HG03354 (cell line): ENCODE data around the gene FYN.

ENCODE experiments used
- ATAC-seq: cut with Tn5 transposase; IDR thresholded peaks from one replicate; pipeline ENCODE4 v1.9.1; 2021; ENCODE audit warnings: mild to moderate bottlenecking; ENCODE audit not compliant: unreplicated experiment, poor library complexity, severe bottlenecking

Gene FYN

GRCh38 chr6:111679126-111679858 lies 194.0 kb downstream of the FYN start:
- ATAC-seq: no peak

GRCh38 chr6:111677249-111677990 lies 195.8 kb downstream of the FYN start:
- ATAC-seq: no peak

- no peak for ATAC-seq
Observed at GRCh38 chr6:111676383-111676782, 196.9 kb downstream of the FYN start.

GRCh38 chr6:111674883-111675282 lies 198.4 kb downstream of the FYN start:
- ATAC-seq: no peak

GRCh38 chr6:111674413-111674812 lies 198.8 kb downstream of the FYN start:
- ATAC-seq: no peak

GRCh38 chr6:111673937-111674336 lies 199.3 kb downstream of the FYN start:
- ATAC-seq: no peak

GRCh38 chr6:111673532-111673931 lies 199.7 kb downstream of the FYN start:
- no peak for ATAC-seq

GRCh38 chr6:111672761-111673450 lies 200.3 kb downstream of the FYN start:
- no peak for ATAC-seq

GRCh38 chr6:111669326-111669725 lies 203.9 kb downstream of the FYN start:
- no peak for ATAC-seq

GRCh38 chr6:111668410-111668809 lies 204.8 kb downstream of the FYN start:
- no peak for ATAC-seq

- no peak for ATAC-seq
Observed at GRCh38 chr6:111667931-111668330, 205.3 kb downstream of the FYN start.

GRCh38 chr6:111666847-111667246 lies 206.4 kb downstream of the FYN start:
- ATAC-seq: no peak

GRCh38 chr6:111664565-111665030 lies 208.7 kb downstream of the FYN start:
- no peak for ATAC-seq

GRCh38 chr6:111663692-111664564 lies 209.3 kb downstream of the FYN start:
- no peak for ATAC-seq

GRCh38 chr6:111662794-111663593 lies 210.3 kb downstream of the FYN start:
- no peak for ATAC-seq

GRCh38 chr6:111662072-111662793 lies 211.0 kb downstream of the FYN start:
- no peak for ATAC-seq

GRCh38 chr6:111661541-111662061 lies 211.7 kb downstream of the FYN start:
- no peak for ATAC-seq

- ATAC-seq: no peak
Observed at GRCh38 chr6:111660531-111660930, 212.7 kb downstream of the FYN start.
